NB4 (cell line): ENCODE measurements around the gene CCDC33.

Source experiments
- CTCF ChIP-seq: IDR thresholded peaks from one replicate; pipeline ENCODE4 v1.5.1; 2012; ENCODE audit warnings: low read depth, low read length
- POLR2A ChIP-seq: IDR thresholded peaks from 2 replicates; pipeline ENCODE4 v1.6.1; 2011; ENCODE audit warnings: mild to moderate bottlenecking; ENCODE audit not compliant: insufficient read length; ENCODE audit errors: extremely low read depth

- TF ChIP-seq CTCF: no peak
- no peak for TF ChIP-seq POLR2A
These were observed 126.4 kb downstream of the CCDC33 start for GRCh38 chr15:74362482-74362881.
